Measurements from ENCODE around the gene UBXN1.
"Not testable (repeated sequence)": the region's sequence is repeated elsewhere in the genome, so short reads cannot be mapped to it uniquely, and the experiment has no call there.

UBXN1 gene

GRCh38 chr11:62671236-62671607 lies 7.7 kb downstream of the UBXN1 start:
- DNase-seq: no peak

GRCh38 chr11:62669420-62670161 lies 9.3 kb downstream of the UBXN1 start:
- no peak for DNase-seq

- no peak for DNase-seq
Observed at GRCh38 chr11:62667460-62667859, 11.4 kb downstream of the UBXN1 start.

GRCh38 chr11:62666259-62666926 lies 12.5 kb downstream of the UBXN1 start:
- no peak for DNase-seq

- DNase-seq: peak; percentile 66
Observed at GRCh38 chr11:62665599-62666258, 13.1 kb downstream of the UBXN1 start.

- DNase-seq: peak; percentile 98
Observed at GRCh38 chr11:62665075-62665598, 13.7 kb downstream of the UBXN1 start, which contains the start of the genes C11orf98 and CSKMT. TSS of gene C11orf98 (minus strand) at chr11:62665210. CDS start at chr11:62665169, 41 bp downstream. TSS of gene CSKMT (plus strand) at chr11:62665312. CDS start at chr11:62665880, 568 bp downstream.

GRCh38 chr11:62664405-62665074 lies 14.3 kb downstream of the UBXN1 start:
- no peak for DNase-seq

- DNase-seq: no peak
Observed at GRCh38 chr11:62656796-62657429, 22.0 kb downstream of the UBXN1 start.

GRCh38 chr11:62654297-62654696 lies 24.6 kb downstream of the UBXN1 start:
- DNase-seq: no peak

- DNase-seq: no peak
Observed at GRCh38 chr11:62652161-62653006, 26.5 kb downstream of the UBXN1 start.

GRCh38 chr11:62650283-62650682 lies 28.6 kb downstream of the UBXN1 start:
- DNase-seq: not testable (repeated sequence)

GRCh38 chr11:62649486-62649885 lies 29.4 kb downstream of the UBXN1 start:
- no peak for DNase-seq

- no peak for DNase-seq
Observed at GRCh38 chr11:62648967-62649364, 29.9 kb downstream of the UBXN1 start.

GRCh38 chr11:62648185-62648966 lies 30.5 kb downstream of the UBXN1 start:
- no peak for DNase-seq

GRCh38 chr11:62647609-62648005 lies 31.3 kb downstream of the UBXN1 start:
- no peak for DNase-seq

- no peak for DNase-seq
Observed at GRCh38 chr11:62646825-62647608, 31.9 kb downstream of the UBXN1 start.

- DNase-seq: peak; percentile 96
Observed at GRCh38 chr11:62645946-62646824, 32.7 kb downstream of the UBXN1 start, which contains the start of gene GANAB. TSS of gene GANAB (minus strand) at chr11:62646613. CDS start at chr11:62646599, 14 bp downstream.

GRCh38 chr11:62645671-62645945 lies 33.3 kb downstream of the UBXN1 start:
- DNase-seq: no peak

- no peak for DNase-seq
Observed at GRCh38 chr11:62644220-62644619, 34.7 kb downstream of the UBXN1 start.
